HL-60 (cell line): ENCODE results near the gene DOCK8.

Experiments
- CTCF ChIP-seq: IDR thresholded peaks from one replicate; pipeline ENCODE4 v1.5.1; 2011; ENCODE audit warnings: low read length, control low read depth, inconsistent platforms; ENCODE audit not compliant: insufficient read depth
- REST ChIP-seq: IDR thresholded peaks from 2 replicates; pipeline ENCODE4 v1.6.1; 2012; ENCODE audit warnings: low read depth; ENCODE audit not compliant: insufficient replicate concordance

GRCh38 chr9:354453-354852, 139.8 kb downstream of the DOCK8 start:
- TF ChIP-seq CTCF (no peak), REST (no peak)
